Transverse colon (tissue), 4 donors: ENCODE results near the gene PTTG1. TPM values are rescaled to one million over a fixed set of nuclear protein-coding genes. Genes with fewer than 3 reads are reported as not detected.

Source experiments
- DNase-seq: peaks from one replicate; pipeline ENCODE4 v3.0.0-alpha.2; 2019
- H3K27ac ChIP-seq, 4 donors: fragments of 200-600 bp; sonication (generic); 2 replicates each; pipeline ENCODE4 v1.5.1; 2016 to 2018; ENCODE audit warnings: inconsistent platforms in 4 of 4
- H3K27me3 ChIP-seq: fragments of 200-600 bp; sonication (generic); 2 replicates; pipeline ENCODE4 v1.5.1; 2017; ENCODE audit warnings: inconsistent platforms
- H3K36me3 ChIP-seq, 4 donors: fragments of 200-600 bp; sonication (generic); 2 replicates each; pipeline ENCODE4 v1.5.1; 2017 to 2019; ENCODE audit warnings: inconsistent platforms in 4 of 4
- H3K4me1 ChIP-seq, 4 donors: fragments of 200-600 bp; sonication (generic); 2 replicates each; pipeline ENCODE4 v1.5.1; 2017 to 2020; ENCODE audit warnings: inconsistent platforms in 4 of 4
- H3K4me3 ChIP-seq, 4 donors: fragments of 200-600 bp; sonication (generic); 1 replicate in 1 of 4; 2 replicates in 3 of 4; pipeline versions ENCODE4 v1.5.1 to v1.6.1; 2017 to 2019; ENCODE audit warnings: inconsistent platforms in 4 of 4
- H3K9me3 ChIP-seq, 2 donors: fragments of 200-600 bp; sonication (generic); 2 replicates each; pipeline ENCODE4 v1.5.1; 2017 to 2019; ENCODE audit warnings: inconsistent platforms in 2 of 2
- CTCF ChIP-seq, 5 experiments: fragments of 200-600 bp in 3 of 5; fragments of 450-650 bp in 2 of 5; sonication (generic) in 3 of 5; IDR thresholded peaks; 1 replicate in 2 of 5; 2 replicates in 3 of 5; pipeline ENCODE4 v1.5.1; 2016 to 2017; ENCODE audit warnings: antibody characterized with exemption in 5 of 5, inconsistent platforms in 3 of 5, mild to moderate bottlenecking in 2 of 5, moderate library complexity in 1 of 5
- EP300 ChIP-seq: sonication (generic); formaldehyde crosslinking; IDR thresholded peaks from one replicate; pipeline ENCODE4 v1.6.1; 2017; ENCODE audit warnings: antibody characterized with exemption, low read depth
- POLR2A ChIP-seq: fragments of 450-650 bp; IDR thresholded peaks from one replicate; pipeline ENCODE4 v1.6.1; 2016; ENCODE audit warnings: antibody characterized with exemption, mild to moderate bottlenecking, moderate library complexity
- POLR2AphosphoS5 ChIP-seq, 3 donors: sonication (generic); formaldehyde crosslinking; IDR thresholded peaks; one replicate each; pipeline ENCODE4 v1.6.1; 2016; ENCODE audit warnings: antibody characterized with exemption in 3 of 3
- WGBS, 2 donors: methylation state at CpG; one replicate each; pipeline ENCODE4 v1.1.5; 2018; ENCODE audit warnings: low coverage in 1 of 2; 5-methylcytosine and 5-hydroxymethylcytosine counted together
- in situ Hi-C, 4 donors: fragments of 200-750 bp; cut with MboI; loops; one replicate each; pipeline versions ENCODE4 v1.15.0 to v1.15.1; 2017; ENCODE audit warnings: low sequenced_read_pairs in 3 of 4, low pct_ligation_motif_present in 1 of 4, low pct_unique_long_range_greater_than_20kb in 1 of 4
- intact Hi-C: fragments of 100-400 bp; cut with DNase I; formaldehyde crosslinking; loops from one replicate; pipeline ENCODE4 v1.15.1; 2023; ENCODE audit warnings: low total_unique reads
- total RNA-seq, 4 donors: library from RNA; depleted of rRNA; stranded (reverse); fragments of >200 nt; gene quantifications; one replicate each; pipeline ENCODE4 v1.1.0, GENCODE V29; 2016

The PTTG1 gene
- total RNA-seq, 4 donors from 2014 or later, result 6.4 to 41.1 (median 15.2) TPM

- intact Hi-C loops (no loop called here), in situ Hi-C loops (no loop called here)
- Histone ChIP-seq H3K27ac (no peak overlapping the region), H3K4me1 (no peaks in the 10 kb centered on the region), H3K27me3 (no peaks in the 10 kb centered on the region), H3K36me3 (no peaks in the 10 kb centered on the region), H3K9me3 (no peaks in the 10 kb centered on the region), H3K4me3 (no peak overlapping the region)
- 64 to 97% methylated on average over 1 to 5 of the region's 5 CpGs for WGBS, 2 donors
- TF ChIP-seq POLR2AphosphoS5 (IDR thresholded peaks at IDR 0.05), result no peak
- TF ChIP-seq EP300, result no peak
- no peak for TF ChIP-seq CTCF (IDR thresholded peaks at IDR 0.05)
- TF ChIP-seq POLR2A, result no peak
- no peak for DNase-seq
Observed at GRCh38 chr5:160457252-160457651, 35.6 kb downstream of the PTTG1 start.

- 62 to 76% methylated on average over 6 to 8 of the region's 8 CpGs for WGBS, 2 donors
- Histone ChIP-seq H3K4me3 (no peak overlapping the region), H3K27ac (no peak overlapping the region), H3K27me3 (no peaks in the 10 kb centered on the region), H3K4me1 (no peaks in the 10 kb centered on the region), H3K36me3 (no peaks in the 10 kb centered on the region), H3K9me3 (no peaks in the 10 kb centered on the region)
- in situ Hi-C loops (no loop called here), intact Hi-C loops (no loop called here)
- TF ChIP-seq POLR2AphosphoS5 (IDR thresholded peaks at IDR 0.05) (no peak), CTCF (IDR thresholded peaks at IDR 0.05) (no peak), POLR2A (no peak), EP300 (no peak)
- no peak for DNase-seq
Observed at GRCh38 chr5:160458806-160459800, 37.4 kb downstream of the PTTG1 start.

DNA sequence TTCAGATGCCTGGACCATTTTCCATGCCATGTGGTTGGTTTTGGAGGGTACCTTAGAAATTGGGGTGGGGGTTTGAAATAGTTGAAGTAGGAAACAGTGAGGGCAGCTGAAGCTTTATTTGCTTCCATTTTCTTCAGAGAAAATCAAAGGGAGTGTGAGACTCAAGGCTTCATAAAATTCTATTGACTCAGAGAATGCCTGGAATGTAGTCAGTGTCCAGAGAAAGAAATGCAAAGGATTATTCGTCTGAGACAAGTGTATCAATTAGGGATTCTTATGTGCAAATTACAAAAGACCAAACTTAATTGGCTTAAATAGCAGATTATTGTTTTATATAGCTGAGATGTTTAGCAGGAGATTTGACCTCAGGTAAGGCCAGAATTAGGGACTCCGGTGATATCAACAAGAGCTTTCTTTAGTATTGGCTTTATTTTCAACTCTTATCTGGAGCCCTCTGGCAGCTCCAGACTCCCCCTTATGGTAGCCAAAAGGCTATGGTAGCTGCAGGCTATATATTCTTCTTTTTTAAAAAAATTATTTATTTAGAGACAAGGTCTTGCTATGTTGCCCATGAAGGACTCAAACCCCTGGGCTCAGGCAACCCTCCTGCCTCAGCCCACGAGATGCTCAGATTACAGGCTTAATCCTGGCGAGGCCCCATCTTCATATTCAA is 38.9 kb downstream of the PTTG1 start:
- intact Hi-C loops, result no loop called here
- Histone ChIP-seq H3K4me3 (no peak overlapping the region), H3K27me3 (no peaks in the 10 kb centered on the region), H3K27ac (no peak overlapping the region), H3K36me3 (no peaks in the 10 kb centered on the region), H3K4me1 (no peaks in the 10 kb centered on the region), H3K9me3 (no peaks in the 10 kb centered on the region)
- no peak for DNase-seq
- in situ Hi-C loops, result no loop called here
- TF ChIP-seq EP300, result no peak
- TF ChIP-seq POLR2A, result no peak
- TF ChIP-seq CTCF (IDR thresholded peaks at IDR 0.05), result no peak
- TF ChIP-seq POLR2AphosphoS5 (IDR thresholded peaks at IDR 0.05), result no peak
- 80 to 90% methylated on average over 4 of the region's 4 CpGs for WGBS, 2 donors

- no peak overlapping the region for H3K4me3 ChIP-seq
- DNase-seq, result no peak
- no peaks in the 10 kb centered on the region for H3K9me3 ChIP-seq
- no peaks in the 10 kb centered on the region for H3K27me3 ChIP-seq
- TF ChIP-seq CTCF (IDR thresholded peaks at IDR 0.05), result no peak
- no peak for TF ChIP-seq EP300
- no peak for TF ChIP-seq POLR2AphosphoS5 (IDR thresholded peaks at IDR 0.05)
- TF ChIP-seq POLR2A, result no peak
- H3K36me3 ChIP-seq, result no peaks in the 10 kb centered on the region
- 95 to 100% methylated on average over 1 to 6 of the region's 6 CpGs for WGBS, 2 donors
- H3K4me1 ChIP-seq, result peaks cover 0 to under 1% (median 0%) of the 10 kb centered on the region in 4 donors
- no peak overlapping the region for H3K27ac ChIP-seq
- intact Hi-C loops (no loop called here), in situ Hi-C loops (no loop called here)
Observed at GRCh38 chr5:160461378-160461777, 39.7 kb downstream of the PTTG1 start.
